ENCODE results near the gene IQGAP2. TPM values are rescaled to one million over a fixed set of nuclear protein-coding genes. Genes with fewer than 3 reads are reported as not detected.

The IQGAP2 gene
- polyA plus RNA-seq, 1 experiment, result 0.63 TPM

GRCh38 chr5:76413746-76414145 lies 10.7 kb downstream of the IQGAP2 start:
- ChIA-PET CTCF (interaction anchor here (1.1 to 1.4 kb wide), 2 partner anchors 10 to 170 kb away, joined by 3 to 4 read pairs; partner anchors contain the start of gene IQGAP2), POLR2A (no interaction called here)
- TF ChIP-seq CTCF (IDR thresholded peaks at IDR 0.05; ENCODE audit: low read depth, low read length), result no peak
- Histone ChIP-seq H3K9me3 (ENCODE audit: control insufficient read depth, insufficient read depth, low read length) (no peaks in the 10 kb centered on the region), H3K27ac (ENCODE audit: low read depth, low read length) (no peak overlapping the region), H3K4me3 (ENCODE audit: low read depth, low read length) (no peak overlapping the region), H3K27me3 (ENCODE audit: control insufficient read depth, insufficient read depth, low read length) (no peaks in the 10 kb centered on the region)
- DNase-seq (ENCODE audit: low read depth, low spot score), result no peak

- no peak for TF ChIP-seq CTCF (IDR thresholded peaks at IDR 0.05; ENCODE audit: low read depth, low read length)
- Histone ChIP-seq H3K27me3 (ENCODE audit: control insufficient read depth, insufficient read depth, low read length) (no peaks in the 10 kb centered on the region), H3K9me3 (ENCODE audit: control insufficient read depth, insufficient read depth, low read length) (no peaks in the 10 kb centered on the region), H3K27ac (ENCODE audit: low read depth, low read length) (no peak overlapping the region), H3K4me3 (ENCODE audit: low read depth, low read length) (no peak overlapping the region)
- no peak for DNase-seq (ENCODE audit: low read depth, low spot score)
- CTCF ChIA-PET, result interaction anchor here (1.1 to 1.4 kb wide), 2 partner anchors 11 to 169 kb away, joined by 3 to 4 read pairs; partner anchors contain the start of gene IQGAP2
- POLR2A ChIA-PET, result no interaction called here
Measured at GRCh38 chr5:76414788-76415187, 11.7 kb downstream of the IQGAP2 start.

- ChIA-PET POLR2A (no interaction called here), CTCF (no interaction called here)
- TF ChIP-seq CTCF (IDR thresholded peaks at IDR 0.05; ENCODE audit: low read depth, low read length), result no peak
- Histone ChIP-seq H3K27me3 (ENCODE audit: control insufficient read depth, insufficient read depth, low read length) (no peaks in the 10 kb centered on the region), H3K9me3 (ENCODE audit: control insufficient read depth, insufficient read depth, low read length) (no peaks in the 10 kb centered on the region), H3K4me3 (ENCODE audit: low read depth, low read length) (no peak overlapping the region), H3K27ac (ENCODE audit: low read depth, low read length) (no peak overlapping the region)
- DNase-seq (ENCODE audit: low read depth, low spot score), result no peak
Measured at GRCh38 chr5:76415855-76416254, 12.8 kb downstream of the IQGAP2 start.

- Histone ChIP-seq H3K4me3 (ENCODE audit: low read depth, low read length) (no peak overlapping the region), H3K27me3 (ENCODE audit: control insufficient read depth, insufficient read depth, low read length) (no peaks in the 10 kb centered on the region), H3K27ac (ENCODE audit: low read depth, low read length) (no peak overlapping the region), H3K9me3 (ENCODE audit: control insufficient read depth, insufficient read depth, low read length) (no peaks in the 10 kb centered on the region)
- TF ChIP-seq CTCF (IDR thresholded peaks at IDR 0.05; ENCODE audit: low read depth, low read length), result no peak
- CTCF ChIA-PET, result no interaction called here
- POLR2A ChIA-PET, result no interaction called here
- DNase-seq (ENCODE audit: low read depth, low spot score), result no peak
Measured at GRCh38 chr5:76419597-76420298, 16.7 kb downstream of the IQGAP2 start.

GRCh38 chr5:76422227-76422626 lies 19.1 kb downstream of the IQGAP2 start:
- Histone ChIP-seq H3K27me3 (ENCODE audit: control insufficient read depth, insufficient read depth, low read length) (peaks cover 6% of the 10 kb centered on the region), H3K4me3 (ENCODE audit: low read depth, low read length) (no peak overlapping the region), H3K9me3 (ENCODE audit: control insufficient read depth, insufficient read depth, low read length) (no peaks in the 10 kb centered on the region), H3K27ac (ENCODE audit: low read depth, low read length) (no peak overlapping the region)
- no peak for DNase-seq (ENCODE audit: low read depth, low spot score)
- ChIA-PET CTCF (no interaction called here), POLR2A (no interaction called here)
- TF ChIP-seq CTCF (IDR thresholded peaks at IDR 0.05; ENCODE audit: low read depth, low read length), result no peak
